CD4-positive, alpha-beta T cell treated with Interleukin-17A for 1 hour (primary cell): ENCODE data around the gene ZIC4.

ENCODE experiments used
- DNase-seq: peaks from one replicate; pipeline ENCODE4 v3.0.0-alpha.2; 2020

ZIC4 gene

DNA sequence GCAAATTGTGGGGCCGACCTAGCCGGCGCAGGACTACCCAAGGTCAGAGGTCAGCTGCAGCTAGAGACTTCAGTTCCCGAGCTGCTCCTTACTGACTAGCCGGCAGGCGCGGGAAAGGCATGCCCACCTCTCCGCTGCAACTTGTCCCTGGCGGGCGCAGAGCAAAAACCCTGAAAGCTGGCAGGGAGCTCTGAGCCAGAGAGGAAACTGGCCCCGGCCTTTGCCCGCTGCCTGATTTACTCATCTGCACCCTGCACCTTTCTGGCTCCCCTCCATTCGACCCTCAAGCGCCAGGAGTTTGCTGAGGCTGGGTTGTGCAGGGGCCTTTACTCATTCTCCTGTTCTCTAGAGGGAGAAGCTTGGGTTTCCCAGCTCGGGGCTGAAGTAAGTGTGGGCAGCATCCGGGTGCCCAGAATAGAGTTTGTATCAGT, 1.5 kb downstream of the ZIC4 start:
- no peak for DNase-seq

DNA sequence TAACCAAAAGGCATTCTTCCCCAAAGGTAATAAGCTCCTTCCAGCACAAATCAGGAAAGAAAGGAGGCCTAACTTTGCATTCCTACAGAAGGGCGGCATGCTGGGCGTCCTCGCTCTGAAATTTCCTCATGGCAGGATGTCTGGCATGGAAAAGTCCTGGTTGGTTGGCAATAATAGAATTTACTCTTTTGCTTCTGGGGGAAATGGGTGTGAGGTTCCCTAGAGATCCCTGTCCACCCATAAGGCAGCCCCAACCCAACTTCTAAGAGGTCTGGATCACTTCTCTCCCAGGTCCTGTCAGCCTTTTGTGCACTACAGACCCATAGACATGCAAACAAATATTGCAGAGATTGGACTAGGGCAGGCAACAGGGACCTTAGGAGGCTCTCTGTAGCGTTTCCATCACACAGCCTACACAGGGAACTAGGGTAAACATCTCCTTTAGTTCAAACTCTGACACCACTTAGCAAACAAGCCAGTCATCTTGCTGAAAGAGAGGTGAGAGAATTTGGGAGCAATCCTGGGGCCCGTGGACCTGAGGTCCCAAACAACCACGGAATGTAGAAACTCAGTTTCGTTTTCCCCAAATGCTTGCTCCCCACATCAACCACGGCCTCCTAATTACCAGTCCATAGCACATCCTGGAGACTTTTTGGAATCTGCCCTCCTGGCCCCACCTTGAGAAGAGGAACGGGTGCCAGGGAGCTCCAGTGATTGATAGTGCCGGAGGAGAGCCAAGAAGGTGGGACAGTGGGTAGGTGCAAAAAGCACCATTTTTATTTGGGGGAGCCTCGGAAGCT, 2.1 kb downstream of the ZIC4 start:
- DNase-seq = no peak

DNA sequence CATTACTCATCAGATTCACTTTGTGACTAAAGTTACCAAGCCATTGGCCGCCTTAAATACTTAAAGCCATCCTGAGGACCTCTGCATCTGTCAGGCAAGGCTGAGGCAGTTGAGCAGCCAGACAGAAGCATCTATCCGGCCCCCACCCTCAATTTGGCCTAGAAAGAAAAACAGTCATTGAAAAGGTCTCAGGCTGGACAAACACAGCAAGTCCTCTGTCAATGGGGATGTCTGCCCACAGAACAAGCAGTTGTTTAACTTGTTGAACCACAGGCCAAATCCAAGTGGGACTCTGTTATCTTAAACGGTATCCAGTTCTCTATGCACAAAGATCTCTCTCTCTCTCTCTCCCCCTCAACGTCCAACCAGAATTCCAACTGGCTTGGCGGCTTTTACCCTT, 2.8 kb downstream of the ZIC4 start:
- no peak for DNase-seq

DNA sequence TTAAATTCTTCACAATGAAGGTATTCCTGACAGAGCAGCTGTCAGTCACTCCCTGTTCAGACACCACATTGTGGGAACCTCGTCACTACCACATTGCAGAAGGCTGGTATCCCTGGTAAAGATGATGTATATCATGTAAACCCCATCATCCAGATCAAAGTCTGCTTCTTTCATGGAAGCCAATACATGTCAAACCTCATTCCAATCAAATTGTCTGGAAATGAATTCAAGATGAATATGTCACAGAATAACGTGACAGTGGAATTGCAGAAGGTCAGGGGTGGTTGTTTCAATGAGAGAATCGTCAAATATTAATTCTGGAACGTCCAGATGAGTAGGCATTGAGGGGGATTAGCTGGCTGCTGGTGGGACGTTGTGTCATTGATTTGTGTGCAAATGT, 4.2 kb downstream of the ZIC4 start:
- DNase-seq = no peak

DNA sequence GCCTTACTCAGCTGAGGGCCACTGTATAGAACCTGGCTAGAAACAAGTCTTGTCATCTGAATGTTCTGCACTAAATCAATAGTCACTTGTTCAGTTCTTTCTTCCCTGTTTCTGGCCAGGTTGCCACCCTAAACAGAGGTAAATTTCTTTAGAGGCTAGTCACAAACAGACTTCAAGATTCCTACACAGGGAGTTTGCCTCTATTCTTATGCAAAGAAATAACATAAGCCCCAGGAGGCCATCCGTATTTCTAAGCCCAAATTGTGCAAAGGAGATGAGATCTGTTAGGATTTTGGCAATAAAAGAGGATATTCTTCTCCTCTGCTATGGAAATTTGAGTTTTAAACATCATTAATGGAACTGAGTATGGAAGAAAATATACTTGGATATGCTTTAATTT, 4.9 kb downstream of the ZIC4 start:
- no peak for DNase-seq

DNA sequence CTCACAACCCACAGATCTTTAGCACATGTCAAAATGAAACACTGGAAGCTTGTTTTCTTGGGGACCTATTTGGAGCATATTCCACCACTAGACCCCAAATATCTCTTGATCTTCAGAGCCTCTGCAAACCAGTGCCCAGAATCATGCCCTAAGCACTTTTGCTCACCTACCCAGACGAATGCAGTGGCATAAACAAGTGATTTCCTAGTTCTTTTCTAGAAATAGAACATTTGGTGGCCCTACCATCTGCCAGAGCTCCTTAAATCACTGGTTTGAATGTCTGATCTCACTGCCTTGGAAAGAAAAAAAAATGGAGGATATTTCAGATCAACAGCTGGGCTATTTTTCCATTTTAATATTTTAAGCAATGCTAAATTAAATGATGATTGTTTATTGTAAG, 5.3 kb downstream of the ZIC4 start:
- DNase-seq = no peak

DNA sequence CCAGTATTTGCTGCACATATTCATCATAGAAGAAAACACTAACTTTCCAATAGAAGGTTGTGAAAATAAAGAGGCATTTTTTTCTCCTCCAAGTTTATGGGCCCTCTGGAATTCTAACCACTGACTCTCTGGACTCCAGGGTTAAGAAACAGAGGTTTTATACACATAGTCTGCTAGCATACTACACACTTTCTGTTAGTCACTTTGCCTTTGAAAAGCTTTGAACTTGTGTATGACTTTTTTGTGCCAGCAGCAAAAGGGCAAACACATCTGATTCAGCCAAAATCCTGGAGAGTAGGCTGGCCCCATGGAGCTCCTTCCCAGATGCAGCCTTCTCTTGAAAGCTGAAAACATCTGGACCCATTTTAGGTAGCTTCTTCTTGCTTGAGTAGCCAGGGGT, 6.2 kb downstream of the ZIC4 start:
- DNase-seq = no peak

DNA sequence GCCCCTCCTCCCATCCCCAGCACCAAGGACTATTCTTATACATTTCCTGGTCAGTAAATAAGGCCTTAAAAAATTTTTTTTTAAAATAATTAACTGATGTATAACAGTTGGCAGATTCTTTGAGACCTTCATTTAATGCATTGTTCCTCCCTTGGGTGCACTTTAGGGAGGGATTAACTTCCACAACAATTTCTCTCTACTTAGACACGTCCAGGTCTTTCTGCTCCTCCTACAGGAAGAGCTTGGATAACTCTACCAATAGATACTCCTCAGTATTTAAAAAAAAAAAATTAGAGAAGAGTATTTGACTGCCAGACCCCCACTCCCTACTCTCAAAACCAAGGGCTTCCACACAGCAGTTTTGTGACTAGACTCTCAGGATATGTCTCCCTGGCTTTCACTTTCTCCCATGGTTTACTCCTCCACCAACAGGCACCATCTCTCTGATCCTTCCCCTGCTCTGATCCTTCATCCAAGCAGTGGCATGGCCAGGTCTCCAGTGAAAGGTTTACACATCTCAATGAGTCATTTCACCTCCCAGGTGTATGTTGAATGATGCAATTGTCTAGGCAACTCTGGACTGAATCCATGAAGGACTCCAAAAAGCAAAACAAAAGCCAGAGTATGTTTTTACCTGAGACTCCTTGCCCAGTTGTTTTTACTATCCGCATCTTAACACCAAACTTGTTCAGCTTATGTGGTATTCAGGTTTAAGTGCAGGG, 7.4 kb downstream of the ZIC4 start:
- DNase-seq = no peak

DNA sequence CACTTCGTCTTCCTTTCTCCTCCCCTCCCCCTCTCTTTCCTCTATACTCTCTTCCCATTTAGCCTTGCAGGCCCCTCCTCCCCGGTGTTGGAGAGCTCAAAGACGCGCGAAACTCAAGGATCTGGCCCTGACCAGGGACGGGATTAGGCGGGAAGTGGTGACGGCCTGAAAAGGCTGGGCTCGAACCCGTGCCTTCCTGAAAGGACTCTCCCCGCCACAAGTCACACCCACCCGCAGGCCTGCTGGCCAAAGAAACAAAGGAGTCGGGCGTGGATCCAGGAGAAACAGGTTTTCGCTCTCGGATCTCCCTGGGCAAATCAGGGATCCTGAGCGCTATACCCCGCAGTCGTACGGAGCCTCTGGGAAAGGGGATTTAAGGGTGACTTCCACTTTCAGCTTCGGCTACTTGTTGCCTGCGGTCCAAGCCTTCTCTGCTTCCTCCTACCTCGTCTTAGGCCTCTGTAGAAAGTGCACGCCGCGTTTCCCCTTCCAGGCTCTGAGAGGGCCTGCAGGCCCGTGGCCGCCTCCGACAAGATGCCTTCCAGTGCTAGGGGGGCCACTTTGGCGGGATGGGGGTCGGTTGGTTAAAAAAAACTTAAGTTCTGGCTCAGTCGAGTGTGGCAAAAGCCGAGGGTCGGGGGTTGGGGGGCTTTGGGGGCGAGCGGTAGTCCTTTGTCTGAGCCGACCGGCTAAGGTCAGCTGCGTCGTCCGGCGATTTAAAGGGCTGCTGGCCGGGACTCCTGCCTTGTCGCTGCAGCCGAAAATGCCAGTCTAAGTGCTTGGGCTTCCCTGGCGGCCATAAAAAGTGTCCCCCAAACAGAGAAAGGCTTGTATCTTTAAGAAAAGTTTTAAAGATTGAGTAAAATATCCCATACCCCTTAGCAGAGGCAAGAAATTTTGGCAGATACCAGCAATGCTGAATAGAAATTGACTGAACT, 8.2 kb downstream of the ZIC4 start:
- no peak for DNase-seq

DNA sequence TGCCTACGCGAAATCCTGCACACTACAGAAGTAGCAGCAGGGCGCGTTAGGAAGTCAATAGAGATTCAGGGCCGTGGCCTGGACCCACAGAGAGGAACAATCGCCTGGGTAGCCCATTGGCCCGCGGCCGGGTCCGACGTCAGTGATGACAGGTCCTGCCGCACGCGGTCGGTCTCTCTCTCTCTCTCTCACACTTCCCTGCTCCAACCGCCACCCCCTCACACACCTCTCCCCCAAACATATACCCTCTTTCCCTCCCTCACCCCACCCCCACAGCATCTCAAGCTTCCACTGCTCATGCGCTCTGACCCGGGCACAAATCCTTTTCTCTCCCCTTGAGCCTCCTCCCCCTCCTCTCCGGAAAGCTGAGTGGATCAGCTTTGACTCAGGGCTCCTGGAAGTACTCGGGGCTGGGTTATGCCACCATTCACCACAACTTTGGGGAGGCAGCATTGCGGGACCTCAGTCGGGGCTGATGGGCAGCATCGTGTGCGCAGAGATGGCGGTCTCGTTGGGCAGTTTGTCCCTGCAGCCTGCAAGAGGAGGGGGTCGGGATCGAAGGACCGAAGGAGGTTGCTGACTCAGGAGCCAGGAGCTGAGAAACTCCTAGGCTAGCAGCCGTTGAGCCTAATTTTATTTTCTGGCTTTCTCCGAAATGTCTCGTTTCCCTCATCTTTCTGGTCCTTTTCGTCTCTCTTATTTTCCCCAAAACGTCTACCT, 9.0 kb downstream of the ZIC4 start:
- DNase-seq = no peak

DNA sequence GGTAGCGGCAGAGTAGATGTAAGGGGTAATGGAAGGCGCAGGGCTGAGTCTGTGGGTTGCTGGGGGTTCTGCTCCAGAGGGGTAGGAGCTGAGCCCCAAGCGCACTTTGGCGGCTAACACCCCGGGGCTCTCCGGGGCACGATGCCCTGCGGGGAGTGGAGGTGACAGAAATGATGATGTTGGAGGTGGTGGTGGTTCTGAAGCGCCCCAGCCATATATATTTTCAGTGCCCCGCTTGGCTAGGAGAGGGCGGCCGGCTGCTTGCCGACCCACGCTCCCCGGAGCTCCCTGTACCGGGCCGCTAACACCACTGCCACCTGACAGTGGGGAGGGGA, 9.7 kb downstream of the ZIC4 start:
- no peak for DNase-seq

DNA sequence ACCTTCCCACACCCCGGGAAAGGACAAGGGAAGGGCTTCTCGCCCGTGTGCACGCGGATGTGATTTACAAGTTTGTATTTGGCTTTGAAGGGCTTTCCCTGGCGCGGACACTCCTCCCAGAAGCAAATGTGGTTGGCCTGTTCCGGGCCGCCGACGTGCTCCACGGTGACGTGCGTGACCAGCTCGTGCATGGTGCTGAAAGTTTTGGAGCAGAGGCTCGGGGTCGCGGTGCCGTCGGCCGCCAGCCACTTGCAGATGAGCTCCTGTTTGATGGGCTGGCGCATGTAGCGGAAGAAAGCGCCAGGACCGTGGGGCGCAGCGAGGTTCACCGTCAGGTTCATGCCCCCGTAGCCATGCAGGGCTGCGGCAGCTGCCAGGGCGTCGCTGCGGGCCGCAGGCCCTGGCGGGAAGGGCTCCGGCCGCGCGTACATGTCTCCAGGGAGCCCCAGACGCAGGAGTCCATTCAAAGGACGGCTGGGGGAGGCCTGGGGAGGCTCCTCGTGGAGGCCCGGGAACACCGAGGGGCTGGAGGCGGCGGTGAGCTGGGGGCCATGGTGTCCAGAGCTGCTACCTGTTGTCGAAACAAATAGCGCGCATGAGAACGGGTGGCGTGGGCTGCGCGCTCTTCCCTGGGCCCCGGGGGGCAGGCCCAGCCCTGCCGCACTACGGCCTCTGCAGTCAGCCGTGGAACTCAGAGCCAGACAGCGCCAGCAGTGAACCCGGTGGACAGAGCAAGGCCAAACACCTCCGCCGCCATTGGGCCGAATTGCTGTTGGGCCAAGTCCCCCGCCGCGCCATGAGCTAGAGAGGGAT, 10.2 kb downstream of the ZIC4 start:
- DNase-seq = no peak

DNA sequence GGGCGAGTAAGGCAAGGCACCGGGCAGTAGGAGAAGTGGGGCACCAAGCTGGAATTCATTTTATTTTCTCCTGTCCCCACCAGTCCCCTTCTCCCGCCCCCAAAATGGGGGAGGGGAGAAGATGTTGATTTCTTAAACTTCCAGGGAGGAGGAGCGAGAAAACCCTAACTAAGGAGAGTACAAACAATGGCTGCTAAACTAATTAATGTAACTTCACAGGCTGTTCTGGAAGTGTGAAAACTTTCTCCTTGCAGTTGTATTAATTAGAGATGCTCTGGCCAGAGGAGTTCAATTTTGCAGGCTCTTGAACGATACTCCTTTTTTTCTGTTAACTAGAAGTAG, 11.5 kb downstream of the ZIC4 start:
- DNase-seq = no peak

DNA sequence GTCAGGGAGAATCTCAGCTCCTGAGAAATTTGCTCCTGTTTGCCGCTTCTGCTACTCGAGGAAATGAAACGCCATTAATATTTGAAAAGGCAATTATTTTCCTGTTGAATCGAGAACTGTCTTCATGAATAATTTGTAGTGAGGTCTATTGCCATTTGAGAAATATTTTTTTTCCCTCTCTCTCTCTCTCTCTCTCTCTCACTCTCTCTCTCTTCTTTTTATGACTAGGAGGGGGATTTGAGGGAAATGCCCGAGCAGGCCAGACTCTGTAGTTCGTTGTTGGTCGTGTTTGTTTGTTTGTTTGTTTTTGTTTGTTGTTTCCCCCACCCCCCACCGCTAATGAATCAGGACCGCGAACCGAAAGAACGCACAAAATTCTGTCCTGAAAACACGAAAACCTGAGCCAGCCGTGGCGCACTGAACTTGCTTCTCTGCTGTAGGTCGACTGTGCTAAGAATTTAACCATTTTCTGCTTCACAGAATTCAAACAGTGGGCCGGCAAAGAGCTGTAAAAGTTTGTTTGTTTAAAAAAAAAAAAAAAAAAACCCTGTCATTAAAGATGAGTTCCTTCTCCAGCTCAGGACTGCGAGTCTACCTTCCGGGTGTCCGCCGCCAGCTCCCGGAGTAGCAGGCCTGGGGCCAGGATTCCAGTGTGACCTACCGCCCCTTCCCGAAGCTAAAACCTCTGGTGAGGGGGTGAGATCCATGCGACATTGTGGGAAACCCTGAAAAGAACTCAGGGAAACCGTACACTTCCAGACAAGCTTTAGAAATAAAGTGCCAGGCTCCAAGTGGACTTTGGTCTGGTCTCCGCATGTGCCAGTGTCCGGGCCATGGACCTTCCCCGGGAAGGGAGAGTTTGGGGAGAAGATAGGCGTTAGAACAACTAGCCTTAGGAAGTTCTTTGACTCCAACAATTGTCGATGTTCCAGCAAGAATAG, 12.1 kb downstream of the ZIC4 start:
- DNase-seq = no peak

DNA sequence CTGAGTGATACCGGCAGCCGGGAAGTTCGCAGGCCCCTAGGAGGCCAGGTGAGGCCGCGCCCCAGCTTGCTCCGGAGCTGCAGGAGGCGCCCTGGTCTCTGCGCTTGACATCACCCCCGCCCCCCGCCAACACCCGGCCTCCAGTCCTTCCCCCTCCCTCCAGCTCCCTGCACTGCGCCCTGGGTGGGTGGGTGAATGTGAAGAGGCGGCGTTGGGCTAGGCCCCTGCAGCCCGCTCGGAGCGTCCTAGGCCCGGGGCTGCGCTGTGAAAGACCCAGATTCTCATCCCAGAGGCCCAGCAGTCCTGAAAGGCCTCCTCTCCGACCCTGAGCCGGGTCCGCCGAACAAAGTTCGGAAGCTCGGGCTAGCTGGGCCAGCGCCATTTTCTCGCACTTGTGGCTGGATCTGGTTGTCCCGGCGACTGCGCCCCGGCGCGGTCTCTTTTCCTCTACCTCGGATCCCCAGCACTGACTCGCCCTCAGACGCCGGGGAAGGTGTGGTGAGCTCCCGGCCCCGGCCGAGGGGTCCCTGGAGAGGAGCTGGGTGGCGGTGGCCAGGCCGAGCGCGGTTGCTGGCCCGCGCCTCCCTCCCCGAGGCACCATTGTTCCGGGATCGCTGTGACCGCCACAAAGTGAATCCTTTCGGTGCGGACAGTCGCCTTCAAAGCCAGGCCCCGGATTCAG, 12.9 kb downstream of the ZIC4 start:
- no peak for DNase-seq

DNA sequence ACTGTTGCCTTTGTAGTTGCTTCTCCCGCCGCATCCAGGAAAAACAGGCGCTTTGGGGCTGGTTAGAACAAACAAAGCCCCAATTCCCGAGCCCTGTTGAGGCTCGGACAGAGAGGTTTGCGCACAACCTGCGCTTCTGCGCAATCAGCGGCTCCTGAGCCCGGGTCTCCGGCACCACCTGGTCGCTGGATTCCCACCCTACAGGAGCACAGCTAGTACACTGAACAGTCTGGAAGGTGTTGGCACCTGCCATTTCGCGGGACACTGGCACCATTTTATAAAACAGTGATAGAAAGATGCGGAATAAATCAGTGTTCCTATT, 13.8 kb downstream of the ZIC4 start:
- DNase-seq = no peak

DNA sequence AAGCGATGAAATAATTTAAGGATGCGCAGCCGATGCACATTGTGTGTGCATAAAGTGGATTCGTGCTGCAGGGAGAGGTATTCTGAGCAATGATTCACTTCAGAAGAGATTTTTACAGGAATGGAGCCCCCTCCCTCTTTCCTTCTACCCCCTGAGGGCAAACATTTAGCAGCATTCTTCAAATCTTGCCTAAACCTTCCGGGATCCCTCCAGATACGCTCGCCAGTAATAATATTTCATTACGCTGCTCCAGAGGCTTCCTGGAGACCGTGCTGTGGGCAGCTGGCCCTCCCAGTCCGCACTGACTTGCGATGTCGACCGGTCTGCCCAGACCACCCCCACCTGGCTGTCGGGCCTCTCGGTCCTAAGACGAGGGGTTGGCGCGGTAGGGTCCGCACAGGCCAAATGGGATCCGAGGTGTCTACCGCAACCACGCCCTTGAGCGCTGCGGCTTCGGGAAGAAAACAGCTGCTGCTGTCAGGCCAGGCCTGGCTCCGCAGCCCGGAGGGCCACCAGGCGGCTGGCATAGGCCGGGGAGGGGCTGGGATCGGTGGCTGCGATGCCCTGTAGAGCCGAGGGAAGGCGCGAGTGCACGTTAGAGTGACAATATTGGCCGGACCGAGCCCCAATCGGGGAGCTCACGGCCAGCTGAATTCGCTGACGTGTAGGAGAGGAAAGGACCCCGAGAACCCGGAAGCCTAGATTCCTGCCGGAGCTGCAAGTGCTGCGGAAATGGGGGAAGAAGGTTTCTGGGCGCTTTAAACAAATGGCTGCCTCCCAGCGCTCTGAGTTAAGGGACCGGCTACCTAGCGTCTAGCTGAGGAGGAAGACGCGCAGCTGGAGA, 14.3 kb downstream of the ZIC4 start:
- DNase-seq = no peak

DNA sequence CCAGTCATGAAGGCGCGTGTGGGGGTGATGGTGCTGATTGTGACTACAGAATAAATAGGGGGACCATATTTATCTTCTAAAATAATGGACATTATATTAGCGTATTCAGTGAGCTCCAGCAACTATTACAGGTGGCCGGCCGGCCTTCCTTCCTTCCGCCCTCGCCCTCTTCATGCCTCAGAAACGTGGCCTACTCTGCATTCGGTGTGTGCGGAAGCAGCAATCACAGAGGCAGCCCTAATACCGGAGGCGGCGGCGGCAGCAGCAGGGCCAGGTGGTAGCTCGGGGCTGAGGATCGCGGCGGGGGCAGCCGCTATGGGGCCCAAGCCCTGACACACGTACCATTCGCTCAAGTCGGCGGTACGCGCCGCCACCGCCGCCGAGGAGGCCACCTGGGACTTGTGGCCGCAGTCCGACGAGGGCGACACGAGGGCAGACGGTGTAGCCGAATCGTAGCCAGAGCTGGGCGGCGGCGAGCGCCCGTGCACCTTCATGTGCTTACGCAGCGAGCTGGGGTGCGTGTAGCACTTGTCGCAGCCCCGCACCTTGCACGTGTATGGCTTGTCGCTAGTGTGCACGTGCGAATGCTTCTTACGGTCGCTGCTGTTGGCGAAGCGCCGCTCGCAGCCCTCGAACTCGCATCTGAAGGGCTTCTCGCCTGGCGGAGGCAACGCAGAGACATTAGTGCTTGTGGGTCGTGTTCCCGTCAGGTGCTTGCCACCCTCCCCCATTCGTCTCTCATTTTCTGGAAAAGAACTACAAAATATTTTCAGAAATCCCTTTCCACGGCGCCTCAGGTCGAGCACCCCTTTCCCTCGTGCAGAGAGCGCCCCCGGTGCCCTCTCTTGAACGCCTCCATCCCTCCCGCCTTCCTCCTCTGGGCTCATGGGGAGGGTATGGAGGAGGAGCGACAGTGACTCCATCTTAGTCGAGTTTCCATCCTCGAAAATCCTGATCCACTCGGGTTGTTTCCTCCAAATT, 15.5 kb downstream of the ZIC4 start:
- no peak for DNase-seq
